ENCODE data around the gene RBM23.

Gene RBM23

DNA sequence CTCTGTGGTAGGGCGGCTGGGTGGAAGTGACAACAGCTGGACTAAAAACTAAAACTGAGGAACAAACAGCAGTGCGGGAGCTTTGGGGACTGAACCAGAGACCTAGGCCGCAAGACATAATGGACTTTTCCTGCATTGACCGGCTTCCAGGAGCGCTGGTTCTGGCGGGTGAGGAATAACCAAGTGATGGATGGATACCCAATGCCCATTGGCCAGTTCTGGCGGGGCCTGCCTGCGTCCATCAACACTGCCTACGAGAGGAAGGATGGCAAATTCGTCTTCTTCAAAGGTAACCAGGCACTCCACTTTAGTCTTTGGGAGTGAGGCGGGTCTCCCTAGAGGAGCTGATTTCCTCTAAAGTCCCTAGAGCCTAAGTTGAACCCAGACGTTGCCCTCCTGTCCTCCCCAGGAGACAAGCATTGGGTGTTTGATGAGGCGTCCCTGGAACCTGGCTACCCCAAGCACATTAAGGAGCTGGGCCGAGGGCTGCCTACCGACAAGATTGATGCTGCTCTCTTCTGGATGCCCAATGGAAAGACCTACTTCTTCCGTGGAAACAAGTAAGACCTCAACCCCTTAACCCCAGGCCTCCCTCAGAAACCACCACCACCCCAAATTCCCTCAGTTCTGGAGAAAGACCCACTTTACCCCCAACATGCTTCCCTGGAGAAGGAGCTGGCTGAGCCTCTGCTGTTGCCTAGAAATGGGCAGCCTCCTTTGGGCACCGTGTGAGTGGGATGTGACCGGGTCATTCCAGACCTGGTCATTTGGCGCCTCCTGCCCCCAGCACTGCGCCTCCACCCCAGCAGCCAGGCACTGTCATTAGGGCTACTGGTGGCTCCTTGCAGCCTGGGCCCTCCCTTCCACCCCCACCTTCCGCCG is 74.5 kb downstream of the RBM23 start:
- DNase-seq (ENCODE audit: low read depth in 4 of 4, low spot score in 1 of 4), result no peak
